CD4-positive, alpha-beta T cell treated with Interleukin-21 for 1 hour (primary cell): ENCODE data around the gene LSM8.
"Not testable (repeated sequence)": the region's sequence is repeated elsewhere in the genome, so short reads cannot be mapped to it uniquely, and the experiment has no call there.

Experiments
- DNase-seq: peaks from one replicate; pipeline ENCODE4 v3.0.0-alpha.2; 2020

LSM8 gene

GRCh38 chr7:118214051-118214832 lies 30.3 kb downstream of the LSM8 start:
- DNase-seq: peak; percentile 77

- no peak for DNase-seq
Observed at GRCh38 chr7:118214833-118215182, 30.8 kb downstream of the LSM8 start.

GRCh38 chr7:118217210-118217619 lies 33.3 kb downstream of the LSM8 start:
- no peak for DNase-seq

- DNase-seq: no peak
Observed at GRCh38 chr7:118218413-118219156, 34.6 kb downstream of the LSM8 start.

GRCh38 chr7:118219157-118219512 lies 35.2 kb downstream of the LSM8 start:
- DNase-seq: no peak

GRCh38 chr7:118220583-118220982 lies 36.6 kb downstream of the LSM8 start:
- DNase-seq: no peak

- DNase-seq: no peak
Observed at GRCh38 chr7:118222591-118222990, 38.6 kb downstream of the LSM8 start.

GRCh38 chr7:118224521-118224920 lies 40.6 kb downstream of the LSM8 start, which contains the start of gene ANKRD7:
ANKRD7 (plus strand) TSS chr7:118224704; CDS start chr7:118224831, 127 bp downstream.
- no peak for DNase-seq

- no peak for DNase-seq
Observed at GRCh38 chr7:118232837-118233236, 48.9 kb downstream of the LSM8 start.

- DNase-seq: no peak
Observed at GRCh38 chr7:118233799-118234198, 49.8 kb downstream of the LSM8 start.

- DNase-seq: no peak
Observed at GRCh38 chr7:118239014-118239413, 55.0 kb downstream of the LSM8 start.

GRCh38 chr7:118240320-118240719 lies 56.4 kb downstream of the LSM8 start:
- not testable (repeated sequence) for DNase-seq
